T-helper 1 cell (primary cell): ENCODE measurements around the gene AP2A2.

Source experiments
- DNase-seq, 5 donors: peaks; one replicate each; pipeline ENCODE4 v3.0.0-alpha.2; 2012 to 2020

AP2A2 gene

GRCh38 chr11:1032310-1032891 is 106.7 kb downstream of the AP2A2 start:
- DNase-seq: no peak

GRCh38 chr11:1033016-1033798 is 107.5 kb downstream of the AP2A2 start:
- no peak for DNase-seq

- DNase-seq: no peak
Measured at GRCh38 chr11:1034001-1034400, 108.3 kb downstream of the AP2A2 start.

- no peak for DNase-seq
Measured at GRCh38 chr11:1034456-1035295, 109.0 kb downstream of the AP2A2 start.

- DNase-seq: no peak
Measured at GRCh38 chr11:1035577-1036283, 110.1 kb downstream of the AP2A2 start.

- no peak for DNase-seq
Measured at GRCh38 chr11:1036303-1036923, 110.7 kb downstream of the AP2A2 start, which contains the start of gene MUC6. TSS of gene MUC6 (minus strand) at chr11:1036718. CDS start at chr11:1036655, 63 bp downstream.

GRCh38 chr11:1036931-1037330 is 111.3 kb downstream of the AP2A2 start:
- no peak for DNase-seq

GRCh38 chr11:1037506-1038055 is 111.9 kb downstream of the AP2A2 start:
- DNase-seq: no peak

- no peak for DNase-seq
Measured at GRCh38 chr11:1038361-1038760, 112.7 kb downstream of the AP2A2 start.

- DNase-seq: no peak
Measured at GRCh38 chr11:1038921-1039320, 113.3 kb downstream of the AP2A2 start.

- DNase-seq: peak in 2 of 5 donors; percentile 2 to 4
Measured at GRCh38 chr11:1039481-1040427, 114.1 kb downstream of the AP2A2 start.

GRCh38 chr11:1040428-1041148 is 114.9 kb downstream of the AP2A2 start:
- DNase-seq: peak in 1 of 5 donors; percentile 4

- DNase-seq: peak in 2 of 5 donors; percentile 5 to 10
Measured at GRCh38 chr11:1041149-1041467, 115.4 kb downstream of the AP2A2 start.

- no peak for DNase-seq
Measured at GRCh38 chr11:1041471-1041870, 115.8 kb downstream of the AP2A2 start.

GRCh38 chr11:1041936-1042608 is 116.4 kb downstream of the AP2A2 start:
- DNase-seq: peak in 3 of 5 donors; percentile 2 to 10 (median 5)

GRCh38 chr11:1042626-1043562 is 117.2 kb downstream of the AP2A2 start:
- peak in 1 of 5 donors; percentile 5 for DNase-seq

GRCh38 chr11:1043563-1044096 is 118.0 kb downstream of the AP2A2 start:
- no peak for DNase-seq

GRCh38 chr11:1044160-1044559 is 118.5 kb downstream of the AP2A2 start:
- no peak for DNase-seq
